Neural crest cell (in vitro differentiated cells): Measurements from ENCODE around the gene ZMIZ1. TPM values are rescaled to one million over a fixed set of nuclear protein-coding genes. Genes with fewer than 3 reads are reported as not detected.
A peak's percentile ranks its signal among the peaks of the same experiment; 100 is the strongest.

Experiments used
- DNase-seq: peaks from one replicate; pipeline ENCODE4 v3.0.0; 2021; ENCODE audit warnings: low read depth, mixed read lengths, low spot score
- H3K27ac Mint-ChIP-seq: one replicate; pipeline ENCODE4 v1.8.0; 2021; ENCODE audit warnings: mild to moderate bottlenecking, mixed read lengths; ENCODE audit not compliant: unreplicated experiment
- H3K27me3 Mint-ChIP-seq: 2 replicates; pipeline ENCODE4 v1.8.0; 2021; ENCODE audit warnings: low read depth, mild to moderate bottlenecking, mixed read lengths
- H3K36me3 Mint-ChIP-seq: 2 replicates; pipeline ENCODE4 v1.8.0; 2021; ENCODE audit warnings: low read depth, mild to moderate bottlenecking, mixed read lengths
- H3K4me1 Mint-ChIP-seq: 2 replicates; pipeline ENCODE4 v1.8.0; 2021; ENCODE audit warnings: mixed read lengths
- H3K4me3 Mint-ChIP-seq: one replicate; pipeline ENCODE4 v1.8.0; 2021; ENCODE audit warnings: mild to moderate bottlenecking, mixed read lengths
- H3K9me3 Mint-ChIP-seq: 2 replicates; pipeline ENCODE4 v1.8.0; 2021; ENCODE audit warnings: mixed read lengths
- total RNA-seq: library from RNA; stranded (reverse); gene quantifications from 2 replicates; pipeline ENCODE4 v1.2.1, GENCODE V29; 2021
- TF ChIP-seq, protein P1 (sequence below): fragments of 200-600 bp; sonication (generic); conservative IDR thresholded peaks from 2 replicates; pipeline ENCODE4 v1.5.0; 2021; ENCODE audit warnings: antibody characterized with exemption, mild to moderate bottlenecking

Gene ZMIZ1
- total RNA-seq, 1 donor from 2014 or later, result 92.0 TPM

DNA sequence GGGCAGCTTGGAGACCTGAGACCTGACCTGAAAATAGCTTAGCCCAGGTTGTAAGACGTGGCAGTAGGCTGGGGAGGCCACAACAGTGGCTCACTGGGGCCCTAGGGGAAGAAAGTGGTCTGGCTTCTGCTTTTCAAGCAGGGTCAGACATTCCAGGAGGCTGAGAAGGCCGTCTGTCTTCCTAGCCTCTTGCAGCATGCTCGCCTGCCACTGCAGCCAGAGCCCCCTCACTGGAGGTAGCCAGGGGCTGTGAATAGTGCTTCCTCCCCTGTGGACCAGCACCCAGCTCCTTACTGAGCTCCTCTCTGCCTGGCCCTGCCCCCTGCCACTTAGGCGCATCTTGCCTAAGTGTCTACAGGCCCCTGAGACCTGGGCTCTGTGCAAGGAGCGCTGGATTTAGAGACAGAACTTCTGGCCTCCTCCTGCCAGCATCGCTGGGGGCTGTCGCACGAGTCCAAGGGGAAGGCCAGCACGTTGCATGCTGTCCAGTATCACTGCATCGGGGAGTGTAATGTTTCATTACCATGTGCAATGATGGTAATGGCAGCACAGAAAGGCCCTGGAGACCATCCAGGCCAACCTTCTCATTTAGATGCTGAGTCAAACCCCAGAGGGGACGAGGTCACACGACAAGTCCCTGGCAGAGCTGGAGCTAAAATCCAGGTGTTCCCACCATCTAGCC, 12.7 kb downstream of the ZMIZ1 start:
- peaks cover 67% of the 10 kb centered on the region for H3K4me1 Mint-ChIP-seq
- no peaks in the 10 kb centered on the region for H3K9me3 Mint-ChIP-seq
- TF ChIP-seq, protein P1, sequence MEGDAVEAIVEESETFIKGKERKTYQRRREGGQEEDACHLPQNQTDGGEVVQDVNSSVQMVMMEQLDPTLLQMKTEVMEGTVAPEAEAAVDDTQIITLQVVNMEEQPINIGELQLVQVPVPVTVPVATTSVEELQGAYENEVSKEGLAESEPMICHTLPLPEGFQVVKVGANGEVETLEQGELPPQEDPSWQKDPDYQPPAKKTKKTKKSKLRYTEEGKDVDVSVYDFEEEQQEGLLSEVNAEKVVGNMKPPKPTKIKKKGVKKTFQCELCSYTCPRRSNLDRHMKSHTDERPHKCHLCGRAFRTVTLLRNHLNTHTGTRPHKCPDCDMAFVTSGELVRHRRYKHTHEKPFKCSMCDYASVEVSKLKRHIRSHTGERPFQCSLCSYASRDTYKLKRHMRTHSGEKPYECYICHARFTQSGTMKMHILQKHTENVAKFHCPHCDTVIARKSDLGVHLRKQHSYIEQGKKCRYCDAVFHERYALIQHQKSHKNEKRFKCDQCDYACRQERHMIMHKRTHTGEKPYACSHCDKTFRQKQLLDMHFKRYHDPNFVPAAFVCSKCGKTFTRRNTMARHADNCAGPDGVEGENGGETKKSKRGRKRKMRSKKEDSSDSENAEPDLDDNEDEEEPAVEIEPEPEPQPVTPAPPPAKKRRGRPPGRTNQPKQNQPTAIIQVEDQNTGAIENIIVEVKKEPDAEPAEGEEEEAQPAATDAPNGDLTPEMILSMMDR, result no peak
- H3K27ac Mint-ChIP-seq, result peak overlapping the region; percentile 82
- H3K4me3 Mint-ChIP-seq, result peak overlapping the region; percentile 5
- H3K36me3 Mint-ChIP-seq, result no peaks in the 10 kb centered on the region
- DNase-seq, result no peak
- H3K27me3 Mint-ChIP-seq, result no peaks in the 10 kb centered on the region

DNA sequence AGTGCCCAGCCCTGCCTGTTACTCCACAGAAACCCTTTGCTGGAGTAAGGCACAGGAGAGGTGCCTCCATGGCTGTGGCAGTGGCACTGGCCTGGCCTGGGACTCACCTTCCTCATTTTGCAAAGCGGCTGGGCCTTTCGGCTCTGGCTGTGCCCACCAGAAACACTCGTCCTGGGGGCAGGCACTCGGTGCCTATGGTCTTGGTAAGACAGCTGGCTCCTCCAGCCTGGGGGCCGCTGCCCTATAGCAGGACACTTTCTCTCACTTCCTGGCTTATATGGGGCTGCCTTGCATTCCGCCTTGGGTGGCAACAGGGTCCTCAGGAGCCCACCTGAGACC, 13.2 kb downstream of the ZMIZ1 start:
- Mint-ChIP-seq H3K9me3 (no peaks in the 10 kb centered on the region), H3K27me3 (no peaks in the 10 kb centered on the region), H3K27ac (no peak overlapping the region), H3K36me3 (no peaks in the 10 kb centered on the region), H3K4me3 (no peak overlapping the region), H3K4me1 (peaks cover 70% of the 10 kb centered on the region)
- TF ChIP-seq, protein P1, result no peak
- DNase-seq, result no peak

DNA sequence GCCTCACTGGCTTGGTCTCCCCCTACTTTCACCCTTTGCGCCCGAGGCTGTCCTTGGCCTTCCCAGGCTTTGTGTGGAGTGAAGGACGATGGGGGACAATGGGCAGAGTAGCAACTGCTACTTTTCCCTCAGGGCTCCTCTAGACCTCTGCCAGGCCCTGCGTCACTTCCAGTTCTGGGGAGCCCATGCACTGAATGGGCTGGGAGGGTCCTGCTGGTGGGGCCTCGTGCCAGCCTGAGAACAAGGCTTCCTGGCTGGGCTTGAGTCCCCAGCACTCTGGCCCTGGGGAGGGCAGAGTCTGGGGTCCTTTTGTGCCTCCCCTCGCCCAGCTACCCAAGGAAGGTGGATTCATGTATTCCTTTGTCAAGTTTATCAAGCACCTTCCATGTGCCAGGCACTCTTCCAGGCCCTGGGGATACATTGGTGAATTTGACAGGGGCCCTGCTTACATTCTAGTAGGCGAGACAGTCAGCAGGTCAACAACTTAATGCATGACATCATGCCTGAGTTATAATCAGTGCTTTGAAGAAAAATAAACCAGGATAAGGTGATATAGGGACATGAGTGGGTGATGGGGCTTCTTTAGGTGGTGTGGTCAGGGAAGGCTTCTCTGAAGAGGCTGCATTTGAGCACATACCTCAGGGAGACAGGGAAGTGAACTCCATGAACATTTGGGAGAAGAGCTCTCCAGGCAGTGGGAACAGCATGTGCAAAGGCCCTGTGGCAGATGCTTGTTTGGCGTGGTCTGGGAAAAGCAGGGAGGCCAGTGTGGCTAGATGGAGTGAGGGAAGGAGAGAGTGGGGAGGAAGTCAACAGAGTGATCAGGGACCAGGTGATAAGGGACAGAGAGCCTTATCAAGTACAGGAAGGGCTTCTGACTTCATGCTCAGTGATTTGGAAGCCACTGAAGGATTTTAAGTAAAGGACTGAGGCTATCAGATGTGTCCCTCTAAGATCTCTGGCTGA, 14.1 kb downstream of the ZMIZ1 start:
- no peaks in the 10 kb centered on the region for H3K27me3 Mint-ChIP-seq
- H3K36me3 Mint-ChIP-seq, result no peaks in the 10 kb centered on the region
- peak overlapping the region; percentile 39 for H3K27ac Mint-ChIP-seq
- DNase-seq, result no peak
- peak overlapping the region; percentile 4 for H3K4me3 Mint-ChIP-seq
- TF ChIP-seq, protein P1, result no peak
- peaks cover 76% of the 10 kb centered on the region for H3K4me1 Mint-ChIP-seq
- H3K9me3 Mint-ChIP-seq, result no peaks in the 10 kb centered on the region

DNA sequence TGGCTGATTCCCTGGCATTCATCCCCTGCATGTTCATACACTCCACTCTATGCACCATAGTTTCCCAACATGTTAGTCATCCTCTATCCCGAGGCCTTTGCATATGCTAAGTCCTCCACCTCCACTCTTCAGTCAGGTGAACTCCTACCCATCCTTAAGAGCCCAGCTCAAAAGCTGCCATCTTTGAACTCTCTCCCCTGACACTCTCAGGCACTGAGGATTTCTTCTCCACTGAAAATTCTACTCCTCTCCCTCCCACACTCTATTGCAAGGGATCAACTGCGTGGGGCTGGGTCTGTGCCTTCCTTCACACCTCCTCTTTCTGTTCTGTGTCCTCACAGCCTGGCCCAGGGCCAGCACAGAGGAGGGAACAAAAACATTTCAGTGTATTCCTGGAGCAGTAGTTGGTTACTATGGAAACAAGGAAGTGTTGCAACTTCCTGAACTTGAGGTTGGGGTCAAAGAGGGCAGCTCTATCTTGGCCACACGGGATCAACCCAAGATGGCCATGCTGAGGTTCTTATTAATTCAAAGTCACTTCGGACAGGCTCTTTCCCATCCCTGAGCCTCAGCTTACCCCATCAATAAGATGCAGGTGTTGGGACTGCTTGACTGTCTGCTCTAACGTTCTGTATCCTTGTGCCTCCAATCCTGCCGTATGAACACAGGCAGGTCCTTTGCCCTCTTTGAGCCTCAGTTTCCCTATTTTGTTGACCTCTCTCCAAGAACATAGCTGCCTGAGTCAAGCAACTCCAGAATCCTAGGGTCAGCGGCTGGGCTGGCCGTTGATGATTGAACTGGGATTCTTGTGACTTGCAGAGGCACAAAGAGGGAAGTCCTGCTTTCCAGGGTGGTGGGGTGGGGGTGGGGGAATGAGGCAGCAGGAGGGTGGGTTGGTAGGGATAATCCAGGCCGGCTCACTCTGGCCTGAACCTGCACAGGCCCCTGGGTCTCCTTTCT, 15.5 kb downstream of the ZMIZ1 start:
- Mint-ChIP-seq H3K4me3 (peak overlapping the region; percentile 52), H3K27ac (peak overlapping the region; percentile 81), H3K27me3 (no peaks in the 10 kb centered on the region), H3K4me1 (peaks cover 63% of the 10 kb centered on the region), H3K9me3 (no peaks in the 10 kb centered on the region), H3K36me3 (no peaks in the 10 kb centered on the region)
- DNase-seq, result peak; percentile 11
- TF ChIP-seq, protein P1, result no peak

DNA sequence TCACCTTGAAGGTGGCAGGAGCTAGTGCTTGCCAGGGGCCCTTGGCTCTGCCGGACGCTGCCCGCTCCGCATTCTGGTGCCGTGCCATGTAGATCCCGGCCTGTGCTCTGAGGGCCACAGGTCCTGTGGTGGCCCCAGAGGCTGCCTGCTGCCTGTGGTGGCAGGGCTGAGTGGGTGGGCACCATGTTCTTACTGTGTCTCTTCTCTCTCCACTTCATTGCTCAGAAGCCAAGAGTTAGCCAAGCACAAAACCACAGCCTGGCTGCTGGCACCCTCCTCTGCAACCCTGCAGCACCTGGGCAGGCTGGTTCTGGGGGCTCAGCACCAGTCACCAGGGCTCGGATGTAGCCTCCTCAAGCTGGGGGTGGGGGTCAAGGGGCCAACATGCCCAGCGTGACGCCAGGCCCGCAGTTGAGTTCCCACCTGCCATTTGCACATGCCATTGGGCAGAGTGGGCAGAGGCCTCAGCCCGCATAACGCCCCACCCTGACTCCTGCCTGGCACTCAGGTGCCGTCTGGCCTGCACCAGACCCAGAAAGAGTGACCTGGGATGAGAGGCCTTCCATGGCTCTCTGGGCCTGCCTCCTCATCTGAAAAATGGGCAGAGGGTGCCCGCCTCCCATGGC, 16.3 kb downstream of the ZMIZ1 start:
- Mint-ChIP-seq H3K36me3 (no peaks in the 10 kb centered on the region), H3K4me3 (no peak overlapping the region), H3K27ac (no peak overlapping the region), H3K27me3 (no peaks in the 10 kb centered on the region), H3K9me3 (no peaks in the 10 kb centered on the region), H3K4me1 (peaks cover 60% of the 10 kb centered on the region)
- no peak for DNase-seq
- TF ChIP-seq, protein P1, result no peak
